ENCODE data around the gene ARHGAP25.
A peak's percentile ranks its signal among the peaks of the same experiment; 100 is the strongest.

The ARHGAP25 gene

GRCh38 chr2:68766376-68766845 lies 31.8 kb downstream of the ARHGAP25 start:
- DNase-seq (ENCODE audit: low read depth in 2 of 2) = peak in 1 of 2 donors; percentile 22

- DNase-seq (ENCODE audit: low read depth in 2 of 2) = no peak
Measured at GRCh38 chr2:68767031-68767961, 32.7 kb downstream of the ARHGAP25 start.

GRCh38 chr2:68767996-68768395 lies 33.4 kb downstream of the ARHGAP25 start:
- DNase-seq (ENCODE audit: low read depth in 2 of 2) = no peak

GRCh38 chr2:68768461-68768860 lies 33.9 kb downstream of the ARHGAP25 start:
- no peak for DNase-seq (ENCODE audit: low read depth in 2 of 2)

GRCh38 chr2:68768951-68769350 lies 34.3 kb downstream of the ARHGAP25 start:
- no peak for DNase-seq (ENCODE audit: low read depth in 2 of 2)

- DNase-seq (ENCODE audit: low read depth in 2 of 2) = no peak
Measured at GRCh38 chr2:68769586-68770270, 35.1 kb downstream of the ARHGAP25 start.

GRCh38 chr2:68770271-68771111 lies 35.9 kb downstream of the ARHGAP25 start:
- DNase-seq (ENCODE audit: low read depth in 2 of 2) = no peak

GRCh38 chr2:68771211-68771751 lies 36.7 kb downstream of the ARHGAP25 start:
- DNase-seq (ENCODE audit: low read depth in 2 of 2) = no peak

GRCh38 chr2:68772109-68772508 lies 37.5 kb downstream of the ARHGAP25 start:
- no peak for DNase-seq (ENCODE audit: low read depth in 2 of 2)

GRCh38 chr2:68774569-68775271 lies 40.1 kb downstream of the ARHGAP25 start:
- peak; percentile 25 to 37 for DNase-seq (ENCODE audit: low read depth in 2 of 2)

GRCh38 chr2:68775272-68775842 lies 40.7 kb downstream of the ARHGAP25 start:
- no peak for DNase-seq (ENCODE audit: low read depth in 2 of 2)

GRCh38 chr2:68776124-68776523 lies 41.5 kb downstream of the ARHGAP25 start:
- no peak for DNase-seq (ENCODE audit: low read depth in 2 of 2)

- DNase-seq (ENCODE audit: low read depth in 2 of 2) = no peak
Measured at GRCh38 chr2:68779595-68779994, 45.0 kb downstream of the ARHGAP25 start.

GRCh38 chr2:68784188-68784587 lies 49.6 kb downstream of the ARHGAP25 start:
- DNase-seq (ENCODE audit: low read depth in 2 of 2) = no peak

GRCh38 chr2:68784915-68785314 lies 50.3 kb downstream of the ARHGAP25 start:
- no peak for DNase-seq (ENCODE audit: low read depth in 2 of 2)

GRCh38 chr2:68787356-68787755 lies 52.7 kb downstream of the ARHGAP25 start:
- no peak for DNase-seq (ENCODE audit: low read depth in 2 of 2)

- DNase-seq (ENCODE audit: low read depth in 2 of 2) = no peak
Measured at GRCh38 chr2:68789603-68790002, 55.0 kb downstream of the ARHGAP25 start.

- DNase-seq (ENCODE audit: low read depth in 2 of 2) = no peak
Measured at GRCh38 chr2:68790600-68790999, 56.0 kb downstream of the ARHGAP25 start.

- DNase-seq (ENCODE audit: low read depth in 2 of 2) = no peak
Measured at GRCh38 chr2:68791914-68792313, 57.3 kb downstream of the ARHGAP25 start.

- DNase-seq (ENCODE audit: low read depth in 2 of 2) = no peak
Measured at GRCh38 chr2:68792751-68793150, 58.1 kb downstream of the ARHGAP25 start.

All from activated CD4-positive, alpha-beta T cell treated with anti-CD3 and anti-CD28 coated beads for 24 hours (primary cell).